22Rv1 (cell line): Measurements from ENCODE around the gene LMAN2.

Source experiments
- H3K27ac ChIP-seq: fragments of 450-650 bp; 2 replicates; pipeline ENCODE4 v1.5.1; 2017
- CTCF ChIP-seq: fragments of 450-650 bp; IDR thresholded peaks from 2 replicates; pipeline ENCODE4 v1.5.1; 2017; ENCODE audit warnings: mild to moderate bottlenecking
- ZFX ChIP-seq: fragments of 450-650 bp; IDR thresholded peaks from 2 replicates; pipeline ENCODE4 v1.6.1; 2017; ENCODE audit warnings: antibody characterized with exemption, borderline replicate concordance

The LMAN2 gene

GRCh38 chr5:177300236-177300880 is 51.1 kb downstream of the LMAN2 start:
- TF ChIP-seq CTCF (no peak), ZFX (no peak)
- peak overlapping the region; percentile 85 for H3K27ac ChIP-seq

GRCh38 chr5:177299697-177300096 is 51.8 kb downstream of the LMAN2 start:
- TF ChIP-seq ZFX: no peak
- TF ChIP-seq CTCF: no peak
- peak overlapping the region; percentile 85 for H3K27ac ChIP-seq

- 0 out of 2 replicates have a peak overlapping the region, but pooled peaks have one; percentile 85 for H3K27ac ChIP-seq
Measured at GRCh38 chr5:177297922-177298321, 53.5 kb downstream of the LMAN2 start.

GRCh38 chr5:177296581-177296980 is 54.9 kb downstream of the LMAN2 start:
- TF ChIP-seq ZFX (no peak), CTCF (no peak)
- peak overlapping the region; percentile 30; the same call in 1 of the 2 replicates for H3K27ac ChIP-seq

More at GRCh38 chr5:177297922-177298321, 53.5 kb downstream of the LMAN2 start:
- TF ChIP-seq ZFX (no peak), CTCF (no peak)

GRCh38 chr5:177295924-177296323 is 55.5 kb downstream of the LMAN2 start:
- TF ChIP-seq CTCF (no peak), ZFX (no peak)
- H3K27ac ChIP-seq: 0 out of 2 replicates have a peak overlapping the region, but pooled peaks have one; percentile 30

- TF ChIP-seq ZFX (no peak), CTCF (no peak)
- no peak overlapping the region for H3K27ac ChIP-seq
Measured at GRCh38 chr5:177294632-177295031, 56.8 kb downstream of the LMAN2 start.

- TF ChIP-seq ZFX (no peak), CTCF (no peak)
- H3K27ac ChIP-seq: no peak overlapping the region
Measured at GRCh38 chr5:177293819-177294581, 57.5 kb downstream of the LMAN2 start.
